Erythroblast (primary cell): Measurements from ENCODE around the gene ZNF474.

Experiments used
- GATA1 ChIP-seq: IDR thresholded peaks from 2 replicates; pipeline ENCODE4 v1.6.1; 2011; ENCODE audit warnings: low read depth, mild to moderate bottlenecking, control low read depth, low read length, moderate library complexity
- POLR2A ChIP-seq: IDR thresholded peaks from 2 replicates; pipeline ENCODE4 v1.6.1; 2011; ENCODE audit warnings: mild to moderate bottlenecking, low read length

DNA sequence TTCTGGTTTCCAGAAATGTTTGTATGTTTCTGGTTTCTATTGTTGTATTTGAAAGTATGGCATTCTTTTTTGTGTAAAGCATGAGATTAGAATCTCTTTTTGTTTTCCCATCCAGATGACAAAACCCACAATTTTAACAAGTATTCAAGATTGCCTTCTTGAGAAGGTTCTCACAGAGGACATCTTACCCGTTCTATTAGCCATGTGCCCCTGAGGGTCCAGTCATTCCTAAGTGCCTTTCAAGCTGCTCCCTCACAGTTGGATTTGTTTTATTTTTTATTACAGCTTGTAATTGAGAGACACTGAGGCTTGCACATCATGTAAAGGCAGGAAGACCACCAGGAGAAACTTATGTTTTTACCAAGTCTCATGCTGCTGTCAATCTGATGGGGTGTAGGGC is 32.0 kb upstream of the ZNF474 start:
- TF ChIP-seq POLR2A (no peak), GATA1 (no peak)
